ENCODE results near the gene LTO1.

GRCh38 chr11:69699213-69699612 lies 24.1 kb upstream of the LTO1 start:
- no peak for TF ChIP-seq CTCF (conservative IDR thresholded peaks at IDR 0.05 in 1 of 2, IDR thresholded peaks at IDR 0.05 in 1 of 2; ENCODE audit: extremely low read depth in 1 of 2, insufficient read depth in 1 of 2, low read depth in 1 of 2, low read length in 2 of 2)
- TF ChIP-seq EZH2 (IDR thresholded peaks at IDR 0.05; ENCODE audit: borderline replicate concordance, low read length), result no peak

All from mammary epithelial cell (primary cell).